ENCODE measurements around the gene TENM4. TPM values are rescaled to one million over a fixed set of nuclear protein-coding genes. Genes with fewer than 3 reads are reported as not detected.
"Not testable (repeated sequence)": the region's sequence is repeated elsewhere in the genome, so short reads cannot be mapped to it uniquely, and the experiment has no call there.

Gene TENM4
- total RNA-seq, 2 experiments from 2014 or later = not detected

DNA sequence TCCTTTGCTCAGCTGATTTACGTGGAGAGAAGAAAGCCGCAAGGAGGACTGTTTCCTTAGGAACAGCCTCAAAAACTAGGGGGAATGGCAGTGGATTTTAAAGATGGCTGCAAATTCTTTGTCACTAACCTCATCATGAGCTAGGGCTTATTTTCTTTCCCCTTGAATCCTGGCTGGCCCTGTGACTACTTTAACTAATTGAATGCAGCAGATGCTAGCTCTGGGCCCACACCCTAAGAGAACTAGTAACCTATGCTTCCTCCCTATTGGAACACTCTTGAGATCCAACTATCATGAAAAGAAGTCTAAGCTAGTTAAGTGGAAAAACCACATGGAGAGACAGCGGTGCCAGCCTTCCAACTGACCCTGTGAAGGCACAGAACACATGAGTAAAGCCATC, 444.8 kb downstream of the TENM4 start:
- POLR2A ChIA-PET = no interaction called here
- CTCF ChIA-PET = no interaction called here
- Mint-ChIP-seq H3K4me1 (ENCODE audit: low read depth) (no peaks in the 10 kb centered on the region), H3K4me3 (no peak overlapping the region), H3K27me3 (ENCODE audit: low read depth) (no peaks in the 10 kb centered on the region), H3K36me3 (ENCODE audit: low read depth) (no peaks in the 10 kb centered on the region), H3K27ac (no peak overlapping the region), H3K9me3 (ENCODE audit: insufficient read depth) (peaks cover 19% of the 10 kb centered on the region)
- ATAC-seq = no peak
- DNase-seq = no peak

DNA sequence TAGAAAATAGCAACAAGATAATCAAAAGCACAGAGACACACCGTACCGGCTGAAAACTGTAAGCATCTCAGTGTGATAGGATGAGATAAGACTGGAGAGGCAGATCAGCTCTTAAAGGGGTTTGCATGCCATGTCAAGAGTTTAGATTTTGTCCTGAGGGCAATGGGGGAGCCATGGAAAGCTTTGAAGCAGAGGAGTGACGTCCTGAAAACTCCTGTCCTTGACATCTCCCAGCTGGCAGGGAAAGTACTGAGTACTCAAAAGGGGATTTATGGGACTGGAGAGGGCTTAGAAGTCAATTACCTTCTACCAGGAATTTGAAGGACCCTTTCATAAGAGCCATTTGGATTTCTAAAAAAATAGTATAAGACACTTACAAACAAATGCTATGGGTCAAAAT, 445.7 kb downstream of the TENM4 start:
- Mint-ChIP-seq H3K9me3 (ENCODE audit: insufficient read depth) (peaks cover 16% of the 10 kb centered on the region), H3K27me3 (ENCODE audit: low read depth) (no peaks in the 10 kb centered on the region), H3K4me3 (no peak overlapping the region), H3K4me1 (ENCODE audit: low read depth) (no peaks in the 10 kb centered on the region), H3K36me3 (ENCODE audit: low read depth) (no peaks in the 10 kb centered on the region), H3K27ac (no peak overlapping the region)
- DNase-seq = no peak
- no peak for ATAC-seq
- ChIA-PET POLR2A (no interaction called here), CTCF (no interaction called here)

GRCh38 chr11:78993802-78994430, 446.9 kb downstream of the TENM4 start:
- Mint-ChIP-seq H3K4me1 (ENCODE audit: low read depth) (no peaks in the 10 kb centered on the region), H3K36me3 (ENCODE audit: low read depth) (no peaks in the 10 kb centered on the region), H3K9me3 (ENCODE audit: insufficient read depth) (peaks cover 9% of the 10 kb centered on the region), H3K27ac (no peak overlapping the region), H3K4me3 (no peak overlapping the region), H3K27me3 (ENCODE audit: low read depth) (no peaks in the 10 kb centered on the region)
- DNase-seq (no peak), ATAC-seq (no peak)
- CTCF ChIA-PET = no interaction called here
- POLR2A ChIA-PET = no interaction called here

DNA sequence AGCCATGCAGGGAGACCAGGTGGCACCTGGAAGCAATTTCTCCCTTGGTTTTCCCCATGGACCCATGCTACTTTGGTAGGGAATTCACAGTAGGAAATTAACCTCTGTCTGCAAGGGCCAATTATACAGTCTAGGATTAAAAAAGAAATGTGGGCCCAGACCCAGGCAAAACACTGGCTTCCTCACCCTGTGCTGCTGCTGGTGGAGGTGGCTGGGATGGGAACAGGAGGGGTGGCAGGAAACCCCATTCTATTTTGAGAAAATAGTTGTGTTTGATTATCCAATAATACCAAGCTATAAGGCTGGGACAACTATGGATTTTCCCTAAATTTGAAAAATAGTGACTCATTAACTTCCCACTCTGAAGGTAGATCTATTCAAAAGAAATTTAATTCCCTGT, 449.1 kb downstream of the TENM4 start:
- Mint-ChIP-seq H3K9me3 (ENCODE audit: insufficient read depth) (no peaks in the 10 kb centered on the region), H3K36me3 (ENCODE audit: low read depth) (no peaks in the 10 kb centered on the region), H3K27ac (no peak overlapping the region), H3K4me3 (no peak overlapping the region), H3K4me1 (ENCODE audit: low read depth) (no peaks in the 10 kb centered on the region), H3K27me3 (ENCODE audit: low read depth) (no peaks in the 10 kb centered on the region)
- DNase-seq (no peak), ATAC-seq (no peak)
- CTCF ChIA-PET = interaction anchor here (1.4 kb wide), 1 partner anchor 109 kb away, joined by 3 read pairs; no protein-coding TSS in a partner anchor
- POLR2A ChIA-PET = interaction anchor here (0.8 kb wide), 1 partner anchor 194 kb away, joined by 4 read pairs; no protein-coding TSS in a partner anchor

GRCh38 chr11:78990261-78990660, 450.6 kb downstream of the TENM4 start:
- ChIA-PET CTCF (no interaction called here), POLR2A (no interaction called here)
- no peaks in the 10 kb centered on the region for H3K27me3 Mint-ChIP-seq (ENCODE audit: low read depth)
- ATAC-seq = no peak
- DNase-seq = no peak
- H3K27ac Mint-ChIP-seq = no peak overlapping the region
- H3K9me3 Mint-ChIP-seq (ENCODE audit: insufficient read depth) = no peaks in the 10 kb centered on the region
- no peaks in the 10 kb centered on the region for H3K36me3 Mint-ChIP-seq (ENCODE audit: low read depth)
- no peak overlapping the region for H3K4me3 Mint-ChIP-seq
- H3K4me1 Mint-ChIP-seq (ENCODE audit: low read depth) = no peaks in the 10 kb centered on the region

DNA sequence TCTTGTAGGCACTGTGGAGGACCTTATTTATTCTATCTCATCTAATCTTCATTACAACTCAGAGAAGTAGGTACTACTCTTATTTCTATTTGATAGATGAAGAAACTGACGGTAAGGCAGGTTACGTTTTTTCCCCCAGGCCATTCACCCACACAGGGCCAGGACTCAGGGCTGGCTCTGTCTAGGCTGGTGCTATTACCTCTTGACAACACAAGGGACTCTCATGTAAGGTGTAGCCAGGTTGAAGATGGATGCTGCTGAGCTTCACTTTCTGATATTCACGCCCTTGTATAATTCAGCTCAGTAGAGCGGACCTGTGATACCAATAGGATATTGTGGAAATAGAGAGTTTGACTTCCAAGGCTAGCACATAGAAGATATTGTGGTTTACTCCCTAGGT, 453.1 kb downstream of the TENM4 start:
- Mint-ChIP-seq H3K9me3 (ENCODE audit: insufficient read depth) (no peaks in the 10 kb centered on the region), H3K4me1 (ENCODE audit: low read depth) (no peaks in the 10 kb centered on the region), H3K4me3 (no peak overlapping the region), H3K27me3 (ENCODE audit: low read depth) (no peaks in the 10 kb centered on the region), H3K27ac (no peak overlapping the region), H3K36me3 (ENCODE audit: low read depth) (no peaks in the 10 kb centered on the region)
- ChIA-PET POLR2A (no interaction called here), CTCF (no interaction called here)
- ATAC-seq = no peak
- DNase-seq = no peak

DNA sequence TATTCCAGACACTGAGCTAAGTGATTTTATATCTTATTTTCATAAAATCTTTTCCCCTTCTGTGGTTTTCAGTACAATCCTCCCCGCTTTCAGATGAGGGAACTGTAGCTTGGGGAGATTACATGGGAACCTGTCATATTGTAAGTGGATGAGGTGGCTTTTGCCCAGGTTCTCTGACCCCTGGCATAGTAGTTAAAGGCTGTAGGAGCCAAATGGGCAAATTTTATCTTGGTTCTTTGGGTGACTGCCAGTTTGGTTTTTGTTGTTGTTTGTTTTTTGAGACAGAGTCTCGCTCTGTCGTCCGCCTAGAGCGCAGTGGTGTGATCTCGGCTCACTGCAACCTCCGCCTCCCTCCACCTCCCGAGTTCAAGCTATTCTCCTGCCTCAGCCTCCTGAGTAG, 454.5 kb downstream of the TENM4 start:
- POLR2A ChIA-PET = no interaction called here
- ATAC-seq (no peak), DNase-seq (no peak)
- Mint-ChIP-seq H3K4me3 (no peak overlapping the region), H3K36me3 (ENCODE audit: low read depth) (no peaks in the 10 kb centered on the region), H3K4me1 (ENCODE audit: low read depth) (no peaks in the 10 kb centered on the region), H3K9me3 (ENCODE audit: insufficient read depth) (no peaks in the 10 kb centered on the region), H3K27ac (no peak overlapping the region), H3K27me3 (ENCODE audit: low read depth) (no peaks in the 10 kb centered on the region)
- CTCF ChIA-PET = no interaction called here

- no peaks in the 10 kb centered on the region for H3K27me3 Mint-ChIP-seq (ENCODE audit: low read depth)
Measured at GRCh38 chr11:78985663-78986062, 455.2 kb downstream of the TENM4 start.

DNA sequence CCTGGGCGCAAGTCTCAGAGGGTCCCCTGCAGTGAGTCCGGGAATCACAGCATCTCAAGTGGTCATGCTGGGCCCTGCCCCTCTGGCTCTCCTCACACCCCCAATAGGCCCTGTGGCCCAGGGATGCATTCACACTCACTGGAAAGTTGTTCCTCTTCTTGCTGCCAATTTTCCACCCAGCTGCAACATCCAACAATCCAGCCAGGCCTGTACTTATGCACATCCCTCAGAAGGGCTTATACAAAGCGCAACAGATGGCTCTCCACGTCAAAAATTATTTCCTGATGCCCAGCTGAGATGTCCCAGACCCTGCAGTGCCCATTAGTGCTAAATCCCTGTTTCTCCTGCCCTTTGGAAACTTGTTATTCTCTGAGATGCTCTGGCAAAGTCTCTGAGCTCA, 458.4 kb downstream of the TENM4 start:
- Mint-ChIP-seq H3K4me1 (ENCODE audit: low read depth) (no peaks in the 10 kb centered on the region), H3K27me3 (ENCODE audit: low read depth) (no peaks in the 10 kb centered on the region), H3K9me3 (ENCODE audit: insufficient read depth) (peaks cover under 1% of the 10 kb centered on the region), H3K36me3 (ENCODE audit: low read depth) (no peaks in the 10 kb centered on the region), H3K4me3 (no peak overlapping the region), H3K27ac (no peak overlapping the region)
- ChIA-PET CTCF (no interaction called here), POLR2A (no interaction called here)
- ATAC-seq = no peak
- DNase-seq = no peak

More at GRCh38 chr11:78985663-78986062, 455.2 kb downstream of the TENM4 start:
- Mint-ChIP-seq H3K9me3 (ENCODE audit: insufficient read depth) (no peaks in the 10 kb centered on the region), H3K27ac (no peak overlapping the region), H3K4me1 (ENCODE audit: low read depth) (no peaks in the 10 kb centered on the region), H3K4me3 (no peak overlapping the region), H3K36me3 (ENCODE audit: low read depth) (no peaks in the 10 kb centered on the region)
- DNase-seq (no peak), ATAC-seq (no peak)
- ChIA-PET POLR2A (no interaction called here), CTCF (no interaction called here)

DNA sequence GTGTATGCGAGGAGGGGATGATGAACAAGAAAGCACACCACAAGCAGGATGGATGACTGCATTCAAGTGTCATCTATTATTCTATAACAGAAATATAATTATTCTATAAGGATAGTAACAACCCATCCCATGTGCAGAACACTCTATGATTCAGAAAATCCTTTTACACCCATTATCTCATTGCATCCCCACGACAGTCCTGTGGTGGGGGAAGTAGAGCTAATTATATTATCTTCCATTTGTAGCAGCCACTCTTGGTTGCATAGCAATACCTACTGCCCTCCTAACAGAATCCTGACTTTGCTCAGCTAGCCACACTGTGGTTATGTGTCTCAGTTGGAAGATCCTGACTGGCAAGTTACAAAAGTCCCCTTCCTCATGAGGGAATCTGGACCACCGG, 459.7 kb downstream of the TENM4 start:
- peaks cover 3% of the 10 kb centered on the region for H3K9me3 Mint-ChIP-seq (ENCODE audit: insufficient read depth)
- ATAC-seq = no peak
- no peak for DNase-seq
- no peaks in the 10 kb centered on the region for H3K27me3 Mint-ChIP-seq (ENCODE audit: low read depth)
- H3K27ac Mint-ChIP-seq = no peak overlapping the region
- H3K36me3 Mint-ChIP-seq (ENCODE audit: low read depth) = no peaks in the 10 kb centered on the region
- no peak overlapping the region for H3K4me3 Mint-ChIP-seq
- POLR2A ChIA-PET = no interaction called here
- H3K4me1 Mint-ChIP-seq (ENCODE audit: low read depth) = no peaks in the 10 kb centered on the region
- CTCF ChIA-PET = no interaction called here

DNA sequence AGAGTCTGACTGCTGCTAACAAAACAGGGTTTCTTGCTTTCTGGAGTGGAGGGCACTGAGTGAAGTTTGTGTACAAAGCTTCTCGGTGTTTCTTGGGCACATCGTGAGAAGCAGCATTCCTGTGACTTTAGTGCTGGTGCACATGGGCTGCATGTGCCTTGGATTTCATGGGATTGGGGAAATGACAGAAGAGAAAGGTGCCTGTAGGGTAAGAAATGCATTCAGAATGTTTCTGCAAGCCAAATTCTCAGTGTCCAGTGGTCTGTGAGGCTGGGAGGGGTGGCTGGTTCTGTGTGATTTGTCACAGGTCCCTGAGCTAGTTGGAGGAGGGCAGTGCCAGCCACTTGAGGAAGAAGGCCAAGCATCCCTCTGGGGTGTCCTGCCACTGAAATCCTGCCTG, 462.0 kb downstream of the TENM4 start:
- no peaks in the 10 kb centered on the region for H3K36me3 Mint-ChIP-seq (ENCODE audit: low read depth)
- no peak overlapping the region for H3K27ac Mint-ChIP-seq
- no peaks in the 10 kb centered on the region for H3K4me1 Mint-ChIP-seq (ENCODE audit: low read depth)
- CTCF ChIA-PET = no interaction called here
- H3K4me3 Mint-ChIP-seq = no peak overlapping the region
- no peak for DNase-seq
- peaks cover 3% of the 10 kb centered on the region for H3K9me3 Mint-ChIP-seq (ENCODE audit: insufficient read depth)
- POLR2A ChIA-PET = no interaction called here
- no peak for ATAC-seq
- H3K27me3 Mint-ChIP-seq (ENCODE audit: low read depth) = no peaks in the 10 kb centered on the region

DNA sequence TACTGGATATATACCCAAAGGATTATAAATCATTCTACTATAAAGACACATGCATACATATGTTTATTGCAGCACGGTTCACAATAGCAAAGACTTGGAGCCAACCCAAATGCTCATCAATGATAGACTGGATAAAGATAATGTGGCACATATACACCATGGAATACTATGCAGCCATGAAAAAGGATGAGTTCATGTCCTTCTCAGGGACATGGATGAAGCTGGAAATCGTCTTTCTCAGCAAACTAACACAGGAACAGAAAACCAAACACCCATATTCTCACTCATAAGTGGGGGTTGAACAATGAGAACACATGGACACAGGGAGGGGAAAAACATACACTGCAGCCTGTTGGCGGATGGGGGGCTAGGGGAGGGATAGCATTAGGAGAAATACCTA, 463.0 kb downstream of the TENM4 start:
- H3K27me3 Mint-ChIP-seq (ENCODE audit: low read depth); H3K27ac Mint-ChIP-seq; H3K4me1 Mint-ChIP-seq (ENCODE audit: low read depth); POLR2A ChIA-PET; H3K9me3 Mint-ChIP-seq (ENCODE audit: insufficient read depth); DNase-seq; H3K4me3 Mint-ChIP-seq; H3K36me3 Mint-ChIP-seq (ENCODE audit: low read depth); ATAC-seq: not testable (repeated sequence)
- CTCF ChIA-PET = interaction anchor here (0.6 kb wide), 1 partner anchor 83 kb away, joined by 3 read pairs; no protein-coding TSS in a partner anchor

GRCh38 chr11:78977009-78977408, 463.8 kb downstream of the TENM4 start:
- Mint-ChIP-seq H3K4me3 (no peak overlapping the region), H3K4me1 (ENCODE audit: low read depth) (no peaks in the 10 kb centered on the region), H3K27ac (no peak overlapping the region), H3K9me3 (ENCODE audit: insufficient read depth) (peaks cover 3% of the 10 kb centered on the region), H3K27me3 (ENCODE audit: low read depth) (no peaks in the 10 kb centered on the region), H3K36me3 (ENCODE audit: low read depth) (no peaks in the 10 kb centered on the region)
- ATAC-seq = no peak
- POLR2A ChIA-PET = no interaction called here
- CTCF ChIA-PET = no interaction called here
- no peak for DNase-seq

Measured in activated CD8-positive, alpha-beta T cell treated with anti-CD3 and anti-CD28 coated beads, Interleukin-2, amount 10 ng/mL, durations not matched to agents 7 days and 5 days (primary cell).